Adipose tissue (tissue), 3 donors: Measurements from ENCODE around the gene BIK. TPM values are rescaled to one million over a fixed set of nuclear protein-coding genes. Genes with fewer than 3 reads are reported as not detected.

Experiments used
- H3K27ac ChIP-seq: one replicate; pipeline ENCODE4 v1.5.1; 2013; ENCODE audit warnings: low read depth, low read length
- WGBS, 3 donors: extraction: QIAGEN DNeasy Blood & Tissue Kit; methylation state at CpG; one replicate each; pipeline ENCODE4 v1.1.7; 2013; 5-methylcytosine and 5-hydroxymethylcytosine counted together
- polyA plus RNA-seq, 3 donors: library from polyadenylated mRNA; stranded (reverse); fragments of 200-250 nt; gene quantifications; one replicate each; pipeline ENCODE4 v1.2.3, GENCODE V29; 2013
- donor health status: healthy with polysubstance abuse.
- donor health status: Bipolar disorder and iron deficiency.
- donor health status: healthy.

BIK gene
- polyA plus RNA-seq, 3 donors = 1.00 to 1.0 TPM; not detected in 1

- WGBS, 3 donors = 91 to 94% (median 92%) methylated on average over 9 of the region's 9 CpGs
- H3K27ac ChIP-seq = no peak overlapping the region
These were observed 59.6 kb downstream of the BIK start for GRCh38 chr22:43170131-43170480.

DNA sequence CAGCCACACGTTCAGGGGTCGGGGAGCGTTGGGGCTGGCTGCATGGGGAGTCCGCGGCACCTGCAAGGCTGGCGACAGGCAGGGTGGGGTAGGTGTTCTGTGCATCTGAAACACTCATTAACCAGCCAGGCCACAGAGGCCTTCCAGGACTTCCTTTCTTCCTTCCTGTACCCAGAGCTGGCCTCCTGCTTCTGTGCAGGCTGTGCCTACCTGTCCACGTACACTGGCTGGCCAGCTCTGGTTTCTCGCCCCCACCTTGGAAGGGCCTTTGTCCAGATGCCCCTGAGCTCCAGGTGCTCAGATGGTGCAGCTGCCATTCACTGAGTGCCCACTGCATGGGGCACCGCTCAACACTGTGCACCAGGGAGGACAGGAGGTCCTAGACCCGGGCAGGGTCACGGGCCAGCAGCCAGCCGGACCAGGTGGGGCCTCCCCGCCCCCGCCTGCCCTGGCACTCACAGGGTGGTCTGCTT is 60.5 kb downstream of the BIK start:
- WGBS, 3 donors = 65 to 88% (median 74%) methylated on average over 14 of the region's 14 CpGs
- H3K27ac ChIP-seq = no peak overlapping the region

GRCh38 chr22:43171607-43172006 is 61.1 kb downstream of the BIK start:
- H3K27ac ChIP-seq = no peak overlapping the region
- WGBS, 3 donors = 84 to 88% (median 87%) methylated on average over 12 of the region's 12 CpGs

DNA sequence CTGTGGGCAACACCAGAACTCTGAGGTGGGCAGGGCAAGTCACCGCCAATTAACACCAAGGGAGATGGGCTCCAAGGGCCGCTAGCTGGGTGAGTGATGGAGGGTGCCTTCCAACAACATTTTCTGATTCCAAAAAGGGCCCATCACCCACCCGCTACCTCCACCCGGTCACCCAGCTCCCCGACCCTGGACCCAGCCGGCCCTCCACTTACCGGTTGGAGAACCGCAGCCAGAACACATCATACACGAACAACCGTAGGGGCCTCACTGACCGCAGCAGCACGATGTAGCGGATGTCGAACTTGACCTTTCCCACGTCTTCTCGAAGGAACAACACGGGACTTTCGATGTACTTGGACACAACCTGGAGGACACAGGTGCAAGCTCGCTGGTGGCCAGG is 61.6 kb downstream of the BIK start:
- WGBS, 3 donors = 94 to 96% (median 95%) methylated on average over 19 of the region's 19 CpGs
- no peak overlapping the region for H3K27ac ChIP-seq

DNA sequence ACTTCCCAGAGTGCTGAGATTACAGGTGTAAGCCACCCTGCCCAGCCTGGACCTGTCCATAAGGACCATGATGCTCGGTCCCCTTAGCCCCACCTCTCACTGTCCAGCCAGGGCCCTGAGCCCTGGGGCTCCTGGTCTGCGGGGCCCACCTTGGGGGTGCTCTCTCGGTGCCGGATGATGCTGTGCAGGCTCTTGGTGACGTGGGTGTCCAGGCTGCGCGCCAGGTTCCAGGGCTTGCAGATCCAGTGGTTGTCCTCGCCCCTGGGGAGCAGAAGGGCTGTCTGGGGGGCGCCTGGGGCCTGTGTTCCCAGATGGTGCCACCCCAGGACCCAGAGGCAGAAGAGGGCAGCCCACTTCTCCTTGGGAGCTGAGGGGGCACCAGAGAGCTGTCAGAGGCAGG is 63.0 kb downstream of the BIK start:
- no peak overlapping the region for H3K27ac ChIP-seq
- WGBS, 3 donors = 93 to 97% (median 97%) methylated on average over 7 to 9 of the region's 9 CpGs

DNA sequence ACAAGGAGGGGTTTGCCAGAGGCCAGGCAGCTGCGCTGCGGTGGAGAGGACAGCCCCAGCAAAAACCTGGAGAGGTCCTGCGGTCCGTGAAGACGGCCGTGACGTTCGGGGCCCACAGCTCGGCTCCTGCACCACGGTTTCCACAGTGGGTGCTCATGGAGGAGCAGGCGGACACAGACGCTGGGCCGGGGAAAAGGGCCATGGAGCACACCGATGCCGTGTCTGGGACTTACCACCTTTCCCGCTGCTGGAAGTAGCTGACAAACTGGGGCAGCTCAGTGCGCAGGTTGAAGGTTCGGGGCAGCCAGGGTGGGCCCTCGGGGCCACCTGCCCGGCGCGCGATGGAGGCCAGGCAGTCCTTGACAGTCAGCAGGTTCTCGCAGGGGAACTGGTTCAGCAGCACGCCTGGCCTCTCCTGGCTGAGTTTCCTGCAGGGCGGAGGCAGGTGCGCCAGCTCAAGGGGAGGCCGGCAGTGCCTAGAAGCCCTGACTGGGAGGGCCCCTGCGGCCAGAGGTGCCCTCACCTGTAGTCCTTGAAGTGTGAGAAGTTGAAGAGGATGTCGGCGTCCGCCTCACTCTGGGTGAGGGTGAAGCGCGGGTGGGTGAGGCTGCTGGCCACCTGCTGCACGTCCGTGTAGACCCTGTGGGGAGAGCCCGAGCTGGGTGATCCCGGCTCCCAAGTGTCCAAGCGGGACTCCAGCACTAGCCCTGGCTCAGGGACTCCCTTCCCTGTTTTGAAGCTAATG is 63.6 kb downstream of the BIK start:
- H3K27ac ChIP-seq = no peak overlapping the region
- WGBS, 3 donors = 95 to 98% (median 97%) methylated on average over 39 of the region's 39 CpGs

DNA sequence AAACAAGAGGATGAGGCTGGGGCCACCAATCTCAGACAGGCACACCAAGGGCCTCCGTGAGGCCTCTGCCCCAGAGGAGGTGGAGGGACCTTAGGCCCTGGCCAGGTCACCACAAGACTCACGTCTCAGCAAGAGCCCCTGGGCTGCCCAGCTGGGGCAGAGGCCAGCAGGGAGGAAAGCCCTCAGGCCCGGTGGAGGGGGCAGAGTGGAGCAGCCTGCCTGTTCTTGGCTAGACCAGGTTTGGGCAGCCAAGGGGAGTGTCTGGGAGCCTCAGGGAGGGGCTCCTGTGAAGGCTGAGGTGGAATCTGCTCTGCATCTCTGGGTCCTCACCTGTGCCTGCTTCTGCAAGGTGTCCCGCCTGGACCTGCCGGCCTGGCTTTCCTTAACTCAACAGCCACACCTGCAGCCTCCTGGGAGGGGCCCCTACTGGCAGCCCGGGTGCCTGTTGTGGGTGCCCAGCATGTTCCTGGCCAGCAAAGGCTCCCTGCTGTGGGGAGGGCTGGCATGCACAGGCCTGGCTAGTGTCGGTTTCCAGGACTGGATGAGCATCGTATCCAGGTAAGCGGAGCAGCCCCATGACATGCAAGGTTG is 64.5 kb downstream of the BIK start:
- H3K27ac ChIP-seq = no peak overlapping the region
- WGBS, 3 donors = 91 to 93% (median 92%) methylated on average over 9 of the region's 9 CpGs

DNA sequence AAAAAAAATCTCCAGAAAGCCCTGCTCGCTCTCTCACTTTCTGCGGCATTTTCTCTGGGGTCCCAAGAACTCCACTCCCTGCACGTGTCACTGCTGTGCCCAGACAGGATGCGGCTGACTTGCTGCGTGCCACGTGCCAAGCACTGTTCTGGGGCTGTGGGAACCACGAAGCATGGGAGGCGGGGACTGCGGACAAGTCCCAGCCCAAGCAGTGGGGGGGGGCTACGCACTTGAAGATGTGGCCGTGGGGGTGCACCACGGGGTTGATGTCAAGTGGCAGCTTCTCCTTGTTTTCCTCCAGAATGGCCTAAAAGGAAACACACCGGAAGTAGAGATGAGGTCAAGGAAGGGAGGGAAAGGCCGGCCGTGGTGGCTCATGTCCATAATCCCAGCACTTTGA is 65.5 kb downstream of the BIK start:
- no peak overlapping the region for H3K27ac ChIP-seq
- 75 to 85% (median 76%) methylated on average over 15 of the region's 15 CpGs for WGBS, 3 donors

DNA sequence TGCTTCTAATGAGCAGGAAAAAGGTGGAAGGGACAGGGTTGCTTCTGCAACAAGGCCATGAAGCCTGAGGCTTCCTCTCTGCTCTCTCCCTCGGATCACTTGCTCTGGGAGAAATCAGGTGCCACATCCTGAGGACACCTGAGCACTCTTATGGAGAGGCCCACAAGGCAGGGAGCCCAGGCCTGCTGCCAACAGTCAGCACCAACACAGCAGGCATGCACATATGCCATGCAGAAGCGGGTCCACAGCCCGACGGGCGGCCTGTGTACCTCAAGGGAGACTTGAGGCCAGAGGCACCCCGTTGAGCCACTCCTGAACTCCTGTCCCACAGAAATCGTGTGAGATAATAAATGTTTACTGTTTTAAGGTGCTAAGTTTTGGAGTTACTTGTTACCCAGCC is 66.9 kb downstream of the BIK start:
- no peak overlapping the region for H3K27ac ChIP-seq
- WGBS, 3 donors = 86 to 92% (median 89%) methylated on average over 7 of the region's 7 CpGs

Other genes starting within 250 kb of the BIK start
- gene PACSIN2, start 95.6 kb upstream of the BIK start, polyA plus RNA-seq = 10 to 100 TPM; 21.9 to 53.1 (median 24.6) TPM
- gene TTLL1, start 21.4 kb upstream of the BIK start, polyA plus RNA-seq = 1 to 10 TPM; 2.7 to 7.9 (median 2.9) TPM
- 10 to 100 TPM in 2 of 3 donors, 1 to 10 TPM in 1; 9.8 to 19.8 (median 15.3) TPM for gene MCAT, start 32.6 kb downstream of the BIK start, polyA plus RNA-seq
- gene TSPO, start 40.8 kb downstream of the BIK start, polyA plus RNA-seq = 100 to 1,000 TPM; 138 to 661 (median 447) TPM
- gene TTLL12, start 76.4 kb downstream of the BIK start, polyA plus RNA-seq = 10 to 100 TPM; 20.1 to 30.0 (median 23.2) TPM
- under 1 TPM; 0.03 to 0.79 (median 0.28) TPM for gene SCUBE1, start 232.6 kb downstream of the BIK start, polyA plus RNA-seq